HG03045 (cell line): Measurements from ENCODE around the gene ERGIC1.

Experiments
- ATAC-seq: cut with Tn5 transposase; IDR thresholded peaks from one replicate; pipeline ENCODE4 v1.9.1; 2021; ENCODE audit warnings: mild to moderate bottlenecking, moderate library complexity; ENCODE audit not compliant: unreplicated experiment

Gene ERGIC1

GRCh38 chr5:172827841-172828240 is 6.2 kb upstream of the ERGIC1 start:
- ATAC-seq, result no peak

GRCh38 chr5:172828911-172829431 is 5.1 kb upstream of the ERGIC1 start:
- no peak for ATAC-seq

- ATAC-seq, result no peak
These were observed 3.7 kb upstream of the ERGIC1 start for GRCh38 chr5:172830275-172830799.

GRCh38 chr5:172830876-172831662 is 3.0 kb upstream of the ERGIC1 start:
- no peak for ATAC-seq

GRCh38 chr5:172832383-172833315 is 1.4 kb upstream of the ERGIC1 start:
- ATAC-seq, result no peak

- ATAC-seq, result no peak
These were observed 722 bp upstream of the ERGIC1 start for GRCh38 chr5:172833372-172833685.

GRCh38 chr5:172834415-172835289 is 601 bp downstream of the ERGIC1 start:
- peak; percentile 20 for ATAC-seq

- no peak for ATAC-seq
These were observed 1.4 kb downstream of the ERGIC1 start for GRCh38 chr5:172835290-172835993.

- ATAC-seq, result no peak
These were observed 1.9 kb downstream of the ERGIC1 start for GRCh38 chr5:172835994-172836356.

- peak; percentile 59 for ATAC-seq
These were observed 3.6 kb downstream of the ERGIC1 start for GRCh38 chr5:172837640-172838039.

GRCh38 chr5:172838151-172838875 is 4.3 kb downstream of the ERGIC1 start:
- no peak for ATAC-seq

GRCh38 chr5:172839669-172840431 is 5.8 kb downstream of the ERGIC1 start:
- no peak for ATAC-seq

- no peak for ATAC-seq
These were observed 6.5 kb downstream of the ERGIC1 start for GRCh38 chr5:172840432-172841154.

- no peak for ATAC-seq
These were observed 7.2 kb downstream of the ERGIC1 start for GRCh38 chr5:172841256-172841655.

GRCh38 chr5:172843825-172844576 is 9.9 kb downstream of the ERGIC1 start:
- no peak for ATAC-seq

- no peak for ATAC-seq
These were observed 10.5 kb downstream of the ERGIC1 start for GRCh38 chr5:172844577-172844838.

- no peak for ATAC-seq
These were observed 11.1 kb downstream of the ERGIC1 start for GRCh38 chr5:172845154-172845553.

GRCh38 chr5:172845576-172845975 is 11.5 kb downstream of the ERGIC1 start:
- no peak for ATAC-seq
